Skeletal muscle satellite cell (primary cell): Measurements from ENCODE around the gene CD38.
A peak's percentile ranks its signal among the peaks of the same experiment; 100 is the strongest.

Experiments
- H3K27me3 ChIP-seq: 2 replicates; pipeline ENCODE4 v1.7.0; 2013; ENCODE audit warnings: low read length; ENCODE audit not compliant: control insufficient read depth, insufficient read depth
- H3K36me3 ChIP-seq: 2 replicates; pipeline ENCODE4 v1.7.0; 2013; ENCODE audit warnings: mild to moderate bottlenecking, control low read depth, low read length; ENCODE audit not compliant: insufficient read depth
- H3K4me1 ChIP-seq: 2 replicates; pipeline ENCODE4 v1.7.0; 2013; ENCODE audit warnings: low read length; ENCODE audit not compliant: control insufficient read depth, insufficient read depth
- H3K4me2 ChIP-seq: 2 replicates; pipeline ENCODE4 v1.7.0; 2013; ENCODE audit warnings: mild to moderate bottlenecking, low read length
- H3K4me3 ChIP-seq: 2 replicates; pipeline ENCODE4 v1.7.0; 2013; ENCODE audit warnings: low read length
- H3K9ac ChIP-seq: 2 replicates; pipeline ENCODE4 v1.7.0; 2013; ENCODE audit warnings: mild to moderate bottlenecking, low read depth, low read length, moderate library complexity
- H3K9me3 ChIP-seq: replicated peaks from 2 replicates; pipeline ENCODE4 v1.7.0; 2013; ENCODE audit warnings: mild to moderate bottlenecking, control low read depth, low read length

CD38 gene

GRCh38 chr4:15765910-15766697 lies 12.0 kb upstream of the CD38 start:
- Histone ChIP-seq H3K4me2 (no peak overlapping the region), H3K4me3 (no peak overlapping the region), H3K9me3 (no peaks in the 10 kb centered on the region), H3K4me1 (no peaks in the 10 kb centered on the region), H3K9ac (no peak overlapping the region), H3K36me3 (no peaks in the 10 kb centered on the region), H3K27me3 (peaks cover 26% of the 10 kb centered on the region)

DNA sequence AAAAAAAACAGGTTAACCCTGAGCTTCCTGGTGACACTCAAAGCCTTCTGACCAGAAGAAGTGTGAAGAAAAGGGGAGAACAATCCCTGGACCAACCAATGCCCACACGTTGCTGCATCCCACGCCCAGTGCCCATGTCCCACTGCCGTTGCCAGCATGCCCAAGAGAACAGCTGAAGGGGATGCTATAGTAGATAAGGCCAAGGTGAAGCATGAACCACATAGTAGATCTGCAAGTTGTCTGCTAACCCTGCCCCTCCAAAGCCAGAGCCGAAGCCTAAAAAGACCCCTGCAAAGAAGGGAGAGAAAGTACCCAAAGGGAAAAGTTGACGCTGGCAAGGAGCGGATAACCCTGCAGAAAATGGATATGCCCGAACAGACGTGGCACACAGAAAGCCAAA lies 11.3 kb upstream of the CD38 start:
- Histone ChIP-seq H3K27me3 (peaks cover 33% of the 10 kb centered on the region), H3K36me3 (no peaks in the 10 kb centered on the region), H3K4me2 (no peak overlapping the region), H3K9me3 (no peaks in the 10 kb centered on the region), H3K4me3 (no peak overlapping the region), H3K9ac (no peak overlapping the region), H3K4me1 (no peaks in the 10 kb centered on the region)

DNA sequence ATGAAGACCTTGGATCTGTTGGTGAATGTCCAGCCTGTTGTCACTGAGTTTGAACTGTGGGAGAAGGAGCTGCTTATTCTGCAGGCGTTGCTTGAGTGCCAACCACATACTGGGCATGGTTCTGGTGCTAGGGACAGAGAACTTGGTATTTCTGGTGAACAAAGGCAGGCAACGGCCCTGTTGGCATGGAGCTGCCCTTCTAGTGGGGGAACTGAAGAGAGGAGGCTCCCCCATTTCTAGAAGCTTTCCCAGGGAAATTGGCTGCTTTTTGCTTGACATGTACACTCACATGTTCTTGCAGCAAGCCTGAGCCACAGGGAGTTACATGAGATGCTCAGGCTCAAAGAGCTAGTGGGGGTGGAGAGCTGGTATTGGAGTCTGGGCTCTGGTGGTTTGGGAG lies 8.9 kb upstream of the CD38 start:
- H3K9me3 ChIP-seq, result no peaks in the 10 kb centered on the region
- H3K4me2 ChIP-seq, result no peak overlapping the region
- H3K36me3 ChIP-seq, result no peaks in the 10 kb centered on the region
- H3K4me1 ChIP-seq, result no peaks in the 10 kb centered on the region
- H3K4me3 ChIP-seq, result no peak overlapping the region
- no peak overlapping the region for H3K9ac ChIP-seq
- H3K27me3 ChIP-seq, result peaks cover 45% of the 10 kb centered on the region

- Histone ChIP-seq H3K4me3 (no peak overlapping the region), H3K36me3 (no peaks in the 10 kb centered on the region), H3K9me3 (no peaks in the 10 kb centered on the region), H3K4me1 (no peaks in the 10 kb centered on the region), H3K4me2 (no peak overlapping the region), H3K9ac (no peak overlapping the region), H3K27me3 (peaks cover 48% of the 10 kb centered on the region)
Measured at GRCh38 chr4:15771216-15772058, 6.7 kb upstream of the CD38 start.

- Histone ChIP-seq H3K27me3 (peaks cover 70% of the 10 kb centered on the region), H3K36me3 (no peaks in the 10 kb centered on the region), H3K4me2 (no peak overlapping the region), H3K4me1 (peaks cover 9% of the 10 kb centered on the region), H3K9me3 (no peaks in the 10 kb centered on the region), H3K4me3 (no peak overlapping the region), H3K9ac (no peak overlapping the region)
Measured at GRCh38 chr4:15774020-15774420, 4.1 kb upstream of the CD38 start.

DNA sequence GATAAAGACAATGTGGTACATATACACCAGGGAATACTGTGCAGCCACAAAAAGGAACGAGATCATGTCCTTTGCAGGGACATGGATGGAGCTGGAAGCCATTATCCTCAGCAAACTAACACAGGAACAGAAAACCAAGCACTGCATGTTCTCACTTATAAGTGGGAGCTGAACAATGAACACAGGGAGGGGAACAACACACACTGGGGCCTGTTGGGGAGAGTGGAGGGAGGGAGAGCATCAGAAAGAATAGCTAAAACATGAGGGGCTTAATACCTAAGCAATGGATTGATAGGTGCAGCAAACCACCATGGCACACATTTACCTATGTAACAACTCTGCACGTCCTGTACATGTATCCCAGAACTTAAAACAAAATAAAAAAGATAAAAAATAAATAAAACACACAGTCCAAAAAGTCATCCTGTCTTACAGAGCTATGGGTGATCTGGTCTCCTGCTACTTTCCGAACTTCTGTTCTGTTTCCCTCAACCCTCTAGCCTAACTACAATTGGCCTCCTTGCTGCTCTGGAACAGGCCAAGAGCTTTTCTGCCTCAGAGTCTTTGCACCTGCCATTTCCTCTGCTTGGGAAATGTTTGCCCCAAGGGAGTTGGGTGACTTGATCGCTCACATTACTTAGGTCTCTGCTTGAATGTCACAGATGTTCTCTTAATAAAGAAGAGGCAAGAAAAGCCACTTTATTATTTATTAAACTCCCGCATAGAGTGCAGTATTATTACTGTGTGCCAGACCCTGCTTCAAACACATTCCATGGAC lies 1.1 kb upstream of the CD38 start:
- no peaks in the 10 kb centered on the region for H3K36me3 ChIP-seq
- H3K4me1 ChIP-seq, result peaks cover 12% of the 10 kb centered on the region
- H3K4me2 ChIP-seq, result no peak overlapping the region
- H3K9ac ChIP-seq, result no peak overlapping the region
- H3K9me3 ChIP-seq, result no peaks in the 10 kb centered on the region
- peaks cover 77% of the 10 kb centered on the region for H3K27me3 ChIP-seq
- no peak overlapping the region for H3K4me3 ChIP-seq

DNA sequence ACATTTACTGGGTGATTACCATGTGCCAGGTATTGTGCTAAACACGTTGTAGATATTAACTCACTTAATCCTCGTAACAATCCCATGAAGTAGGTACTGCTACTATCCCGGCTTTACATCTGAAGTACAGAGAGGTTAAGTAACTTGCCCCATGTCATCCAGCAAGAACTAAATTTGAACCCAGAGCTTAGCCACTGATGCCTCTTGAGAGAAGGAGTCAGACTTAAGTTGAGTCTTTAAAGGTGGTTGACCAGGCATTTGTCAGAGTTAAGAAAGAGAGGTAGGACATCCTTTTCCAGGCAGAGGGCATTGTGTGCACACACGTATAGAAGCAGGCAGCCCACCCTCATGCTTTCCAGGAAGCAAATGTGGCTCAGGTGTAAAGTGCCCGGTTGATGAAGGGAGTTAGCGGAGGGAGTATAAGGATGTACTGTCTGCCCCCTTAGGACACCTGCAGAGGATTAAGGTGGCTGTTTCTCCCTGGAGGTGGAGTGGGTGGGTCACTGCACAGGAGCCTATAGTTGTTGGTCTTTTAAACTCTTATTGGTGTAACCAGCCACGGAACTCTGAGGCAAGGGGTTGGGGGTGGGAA lies 335 bp upstream of the CD38 start:
- Histone ChIP-seq H3K4me1 (peaks cover 12% of the 10 kb centered on the region), H3K4me3 (no peak overlapping the region), H3K27me3 (peaks cover 76% of the 10 kb centered on the region), H3K36me3 (no peaks in the 10 kb centered on the region), H3K4me2 (peak overlapping the region; percentile 74), H3K9me3 (no peaks in the 10 kb centered on the region), H3K9ac (no peak overlapping the region)

- Histone ChIP-seq H3K36me3 (no peaks in the 10 kb centered on the region), H3K4me1 (peaks cover 12% of the 10 kb centered on the region), H3K4me3 (peak overlapping the region; percentile 56), H3K9me3 (no peaks in the 10 kb centered on the region), H3K9ac (no peak overlapping the region), H3K4me2 (peak overlapping the region; percentile 74), H3K27me3 (peaks cover 80% of the 10 kb centered on the region)
Measured at GRCh38 chr4:15779306-15779705, 1.2 kb downstream of the CD38 start.

- H3K9ac ChIP-seq, result no peak overlapping the region
- H3K27me3 ChIP-seq, result peaks cover 75% of the 10 kb centered on the region
- peak overlapping the region; percentile 74 for H3K4me2 ChIP-seq
- no peaks in the 10 kb centered on the region for H3K36me3 ChIP-seq
- no peaks in the 10 kb centered on the region for H3K9me3 ChIP-seq
- peaks cover 12% of the 10 kb centered on the region for H3K4me1 ChIP-seq
- no peak overlapping the region for H3K4me3 ChIP-seq
Measured at GRCh38 chr4:15779809-15780208, 1.7 kb downstream of the CD38 start.

DNA sequence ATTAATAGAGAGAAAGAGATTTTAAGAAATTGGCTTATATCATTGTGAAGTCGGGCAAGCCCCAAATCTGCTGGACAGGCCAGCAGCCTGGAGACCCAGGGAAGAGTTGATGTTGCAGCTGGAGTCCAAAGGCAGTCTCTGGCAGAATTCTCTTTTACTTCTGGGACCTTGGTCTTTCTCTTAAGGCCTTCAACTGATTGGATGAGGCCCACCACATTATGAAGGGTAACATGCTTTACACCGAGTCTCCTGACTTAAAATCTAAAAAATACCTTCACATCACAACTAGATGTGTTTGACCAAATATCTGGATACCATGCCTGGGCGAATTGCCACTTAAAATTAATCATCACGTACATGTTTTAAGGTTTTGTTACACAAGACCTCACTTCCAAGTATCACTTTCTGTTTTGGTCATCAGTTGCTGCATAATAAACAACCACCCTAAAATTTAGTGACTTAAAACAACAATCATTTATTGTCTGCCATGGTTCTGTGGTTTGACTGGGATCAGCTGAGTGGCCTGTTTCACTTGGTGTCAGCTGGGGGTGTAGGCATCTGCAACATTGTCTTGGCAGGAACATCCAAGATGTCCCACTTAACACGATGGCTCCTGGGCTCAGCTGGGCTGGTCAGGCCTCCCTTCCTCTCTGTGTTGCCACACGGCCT lies 3.4 kb downstream of the CD38 start:
- Histone ChIP-seq H3K27me3 (peaks cover 66% of the 10 kb centered on the region), H3K4me1 (peaks cover 12% of the 10 kb centered on the region), H3K9ac (no peak overlapping the region), H3K9me3 (no peaks in the 10 kb centered on the region), H3K4me2 (no peak overlapping the region), H3K4me3 (no peak overlapping the region), H3K36me3 (no peaks in the 10 kb centered on the region)
